Measurements from ENCODE around the gene DYRK4. TPM values are rescaled to one million over a fixed set of nuclear protein-coding genes. Genes with fewer than 3 reads are reported as not detected.

DYRK4 gene
- total and polyA plus RNA-seq, 2 of the 4 experiments (the other 2 are of a cell fraction) = 44.6 to 71.6 TPM

DNA sequence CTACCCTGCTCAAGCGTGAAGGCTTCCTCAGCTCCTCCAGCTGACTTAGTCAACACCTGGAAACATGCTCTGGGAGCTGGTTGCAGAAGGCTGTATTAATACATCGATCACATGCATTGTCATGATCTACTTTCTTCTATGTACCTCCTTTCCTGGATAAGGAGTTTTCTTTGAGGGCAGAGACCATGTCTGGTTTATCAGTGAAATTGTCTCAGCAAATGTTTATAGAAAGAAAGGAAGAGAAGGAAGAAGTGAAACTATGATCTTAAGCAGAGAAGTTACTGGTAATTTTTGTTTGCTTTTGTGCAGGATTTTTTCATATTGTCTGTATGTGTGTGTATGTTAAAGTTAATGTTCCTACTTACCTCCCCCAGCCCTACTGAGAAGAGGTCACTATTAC is 4.5 kb downstream of the DYRK4 start:
- Histone ChIP-seq H3K14ac (replicated peaks; ENCODE audit: low read depth, low read length) (no peak overlapping the region), H3K9ac (ENCODE audit: low read depth, low read length) (no peak overlapping the region), H2AFZ (replicated peaks; ENCODE audit: low read length, poor library complexity) (no peak overlapping the region), H4K91ac (ENCODE audit: insufficient read depth, low read depth, low read length) (no peak overlapping the region), H3K18ac (ENCODE audit: low read depth, low read length) (no peak overlapping the region), H2BK120ac (ENCODE audit: low read depth, low read length) (no peak overlapping the region), H3K27me3 (ENCODE audit: control insufficient read depth, insufficient read depth, low read length) (no peaks in the 10 kb centered on the region), H3K56ac (ENCODE audit: extremely low read depth, insufficient read depth, low read length) (no peak overlapping the region), H2BK15ac (ENCODE audit: low read depth, low read length) (no peak overlapping the region), H4K20me1 (ENCODE audit: insufficient read depth, low read length) (no peaks in the 10 kb centered on the region), H3K9me3 (ENCODE audit: control insufficient read depth, insufficient read depth, low read length) (no peaks in the 10 kb centered on the region), H3K4me1 (ENCODE audit: control insufficient read depth, insufficient read depth, low read length) (no peaks in the 10 kb centered on the region), H4K5ac (ENCODE audit: low read depth, low read length) (no peak overlapping the region), H2AK5ac (ENCODE audit: low read depth, low read length) (no peak overlapping the region), H3K4me2 (ENCODE audit: low read depth, low read length) (no peak overlapping the region), H2BK5ac (ENCODE audit: low read depth, low read length, poor library complexity, severe bottlenecking) (no peak overlapping the region), H4K8ac (ENCODE audit: low read depth in 2 of 2, low read length in 2 of 2) (no peak overlapping the region), H3K4ac (ENCODE audit: low read depth, low read length) (no peak overlapping the region), H2BK20ac (ENCODE audit: low read depth, low read length) (no peak overlapping the region), H3K23ac (ENCODE audit: low read depth, low read length) (no peak overlapping the region), H3K36me3 (ENCODE audit: control insufficient read depth, insufficient read depth, low read length) (no peaks in the 10 kb centered on the region), H3K4me3 (ENCODE audit: insufficient read depth, low read depth, low read length) (no peak overlapping the region), H3K79me1 (ENCODE audit: low read depth in 1 of 2, low read length in 2 of 2) (no peaks in the 10 kb centered on the region), H3K27ac (ENCODE audit: insufficient read depth, low read length) (no peak overlapping the region), H3K9me1 (ENCODE audit: insufficient read depth, low read length) (no peaks in the 10 kb centered on the region), H2AK9ac (replicated peaks; ENCODE audit: low read depth, low read length, poor library complexity) (no peak overlapping the region)
- ATAC-seq (ENCODE audit: low read depth) = no peak
- no peak for DNase-seq
- CTCF ChIA-PET = no interaction called here
- dilution Hi-C loops (cut with HindIII; ENCODE audit: low sequenced_read_pairs, unreplicated experiment) (no loop called here), in situ Hi-C loops (cut with MboI; ENCODE audit: low sequenced_read_pairs) (no loop called here), intact Hi-C loops (cut with micrococcal nuclease) (no loop called here)
- POLR2A ChIA-PET (ENCODE audit: unreplicated experiment) = no interaction called here
- WGBS, 2 experiments (ENCODE audit: extremely low coverage in 2 of 2, insufficient read length in 1 of 2) = no CpG with 5 or more reads among the region's 2 CpGs
- TF ChIP-seq FOS (IDR thresholded peaks at IDR 0.05; ENCODE audit: low read depth, low read length) = no peak
- no peak for TF ChIP-seq SMC3 (IDR thresholded peaks at IDR 0.05; ENCODE audit: low read depth, low read length)
- BruUV-seq (replicated peaks) = no TSS peak

Data from IMR-90 (cell line).